NCI-H1694 treated with DMSO at 0.1 percent for 48 hours (cell line): ENCODE measurements around the gene CD2BP2.
A peak's percentile ranks its signal among the peaks of the same experiment; 100 is the strongest.
"Not testable (repeated sequence)": the region's sequence is repeated elsewhere in the genome, so short reads cannot be mapped to it uniquely, and the experiment has no call there.

Experiments
- DNase-seq: peaks from one replicate; lab custom pipeline; 2025; lab: John Stamatoyannopoulos, UW

Gene CD2BP2

GRCh38 chr16:30341971-30342370 is 13.1 kb downstream of the CD2BP2 start:
- DNase-seq, result not testable (repeated sequence)

- no peak for DNase-seq
Observed at GRCh38 chr16:30340621-30341020, 14.5 kb downstream of the CD2BP2 start.

DNA sequence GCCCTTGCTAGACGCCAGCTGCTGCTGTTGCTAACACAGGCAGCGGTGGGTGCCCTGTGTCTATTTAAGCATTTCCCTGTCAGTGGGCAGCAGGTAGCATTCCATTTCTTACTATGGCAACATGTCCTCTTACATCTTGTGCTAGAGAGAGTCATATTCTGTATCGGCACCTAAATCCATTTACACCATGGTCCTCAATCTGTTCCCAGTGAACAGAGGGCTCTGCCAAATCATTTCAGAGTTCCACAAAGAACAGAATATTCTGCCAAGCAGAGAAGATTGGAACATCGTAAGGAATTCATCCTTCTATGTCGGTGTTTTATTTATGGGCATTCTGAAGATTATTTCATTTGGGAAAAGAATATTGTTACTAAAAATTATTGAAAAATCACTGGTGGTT is 16.4 kb downstream of the CD2BP2 start:
- DNase-seq, result not testable (repeated sequence)

GRCh38 chr16:30337964-30338357 is 17.1 kb downstream of the CD2BP2 start:
- not testable (repeated sequence) for DNase-seq

- DNase-seq, result no peak
Observed at GRCh38 chr16:30335598-30336474, 19.3 kb downstream of the CD2BP2 start.

GRCh38 chr16:30335028-30335597 is 20.0 kb downstream of the CD2BP2 start:
- DNase-seq, result peak; percentile 25

DNA sequence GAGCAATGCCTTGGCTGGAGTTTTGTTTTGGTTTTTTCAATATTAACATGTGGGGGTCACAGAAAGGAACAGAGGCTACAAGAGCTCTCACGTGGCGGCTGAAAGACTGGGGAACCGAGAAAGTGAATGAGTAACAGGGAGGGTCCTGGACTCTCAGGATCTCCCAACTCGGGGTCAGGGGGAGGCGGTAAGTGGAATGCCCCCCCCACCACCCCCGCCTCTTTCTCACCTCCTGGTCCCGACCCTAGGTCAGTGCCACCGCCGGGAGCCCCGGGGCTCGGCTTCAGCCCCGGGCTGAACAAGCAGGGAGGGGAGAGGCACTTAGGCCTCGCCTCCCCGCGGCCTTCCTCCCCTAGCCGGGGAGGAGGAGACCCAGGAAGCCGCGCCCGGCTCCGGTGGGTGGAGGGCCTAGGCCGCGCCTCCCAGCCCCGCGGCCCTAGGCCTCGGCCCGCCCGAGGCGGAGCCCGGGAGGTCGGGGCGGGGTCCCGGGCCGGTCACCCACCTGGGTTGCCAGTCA is 20.6 kb downstream of the CD2BP2 start:
- not testable (repeated sequence) for DNase-seq

GRCh38 chr16:30324220-30324619 is 30.9 kb downstream of the CD2BP2 start:
- DNase-seq, result not testable (repeated sequence)

- not testable (repeated sequence) for DNase-seq
Observed at GRCh38 chr16:30318647-30319046, 36.5 kb downstream of the CD2BP2 start.

DNA sequence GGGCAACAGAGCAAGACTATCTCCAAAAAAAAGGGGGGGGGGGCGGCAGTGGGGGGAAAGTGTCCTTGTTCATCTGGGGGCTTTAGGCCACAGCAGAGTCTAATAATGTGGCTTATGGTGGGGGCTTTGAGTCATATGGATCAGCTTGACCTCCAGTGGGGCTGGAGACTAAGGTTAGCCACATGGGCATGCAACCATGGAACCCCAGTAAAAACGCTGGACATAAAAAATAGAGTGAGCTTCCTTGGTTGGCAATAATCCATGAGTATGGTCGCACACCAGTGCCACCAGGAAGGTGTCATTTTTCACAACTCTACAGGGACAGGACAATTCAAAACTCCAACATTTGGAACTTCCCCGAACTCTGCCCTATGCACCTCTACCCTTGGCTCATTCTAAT is 44.2 kb downstream of the CD2BP2 start:
- not testable (repeated sequence) for DNase-seq

GRCh38 chr16:30309255-30309654 is 45.9 kb downstream of the CD2BP2 start:
- DNase-seq, result not testable (repeated sequence)
